SK-N-SH treated with all-trans-retinoic acid at 6 μM for 48 hours (cell line): ENCODE results near the gene RNF168.
"Not testable (repeated sequence)": the region's sequence is repeated elsewhere in the genome, so short reads cannot be mapped to it uniquely, and the experiment has no call there.

Experiments
- ARNTL ChIP-seq: fragments of 450-650 bp; formaldehyde crosslinking; IDR thresholded peaks from 2 replicates; pipeline ENCODE4 v1.5.0; 2020; ENCODE audit warnings: low read depth, mild to moderate bottlenecking, moderate library complexity, borderline replicate concordance
- CSDC2 ChIP-seq: fragments of 250-450 bp; sonication (Bioruptor Pico); IDR thresholded peaks from 2 replicates; pipeline ENCODE4 v1.5.0; 2020; ENCODE audit warnings: mild to moderate bottlenecking, moderate library complexity
- RARB ChIP-seq: fragments of 250-450 bp; sonication (Bioruptor Pico); IDR thresholded peaks from 2 replicates; pipeline ENCODE4 v1.8.0; 2021; ENCODE audit warnings: mild to moderate bottlenecking, moderate library complexity
- SNAI2 ChIP-seq: fragments of 250-450 bp; sonication (Bioruptor Pico); IDR thresholded peaks from 2 replicates; pipeline ENCODE4 v1.5.0; 2020; ENCODE audit warnings: mild to moderate bottlenecking, moderate library complexity
- TCF4 ChIP-seq: fragments of 250-450 bp; sonication (Bioruptor Pico); IDR thresholded peaks from 2 replicates; pipeline ENCODE4 v1.8.0; 2021; ENCODE audit warnings: mild to moderate bottlenecking, moderate library complexity, borderline replicate concordance
- ZFP30 ChIP-seq: fragments of 450-650 bp; formaldehyde crosslinking; IDR thresholded peaks from 2 replicates; pipeline ENCODE4 v1.5.0; 2022; ENCODE audit warnings: mild to moderate bottlenecking, moderate library complexity
- ZNF8 ChIP-seq: fragments of 450-650 bp; formaldehyde crosslinking; IDR thresholded peaks from 2 replicates; pipeline ENCODE4 v1.5.0; 2020; ENCODE audit warnings: mild to moderate bottlenecking, moderate library complexity

- TF ChIP-seq ARNTL, CSDC2, TCF4, RARB, ZFP30, ZNF8, SNAI2 (CRISPR knock-in tag): not testable (repeated sequence)
Observed at GRCh38 chr3:196462680-196463477, 40.7 kb downstream of the RNF168 start.
